Measurements from ENCODE around the gene BCAR1. TPM values are rescaled to one million over a fixed set of nuclear protein-coding genes. Genes with fewer than 3 reads are reported as not detected.
"Not testable (repeated sequence)": the region's sequence is repeated elsewhere in the genome, so short reads cannot be mapped to it uniquely, and the experiment has no call there.

The BCAR1 gene
- total RNA-seq, 6 experiments from 2014 or later, result 29.2 to 108 (median 51.2) TPM

DNA sequence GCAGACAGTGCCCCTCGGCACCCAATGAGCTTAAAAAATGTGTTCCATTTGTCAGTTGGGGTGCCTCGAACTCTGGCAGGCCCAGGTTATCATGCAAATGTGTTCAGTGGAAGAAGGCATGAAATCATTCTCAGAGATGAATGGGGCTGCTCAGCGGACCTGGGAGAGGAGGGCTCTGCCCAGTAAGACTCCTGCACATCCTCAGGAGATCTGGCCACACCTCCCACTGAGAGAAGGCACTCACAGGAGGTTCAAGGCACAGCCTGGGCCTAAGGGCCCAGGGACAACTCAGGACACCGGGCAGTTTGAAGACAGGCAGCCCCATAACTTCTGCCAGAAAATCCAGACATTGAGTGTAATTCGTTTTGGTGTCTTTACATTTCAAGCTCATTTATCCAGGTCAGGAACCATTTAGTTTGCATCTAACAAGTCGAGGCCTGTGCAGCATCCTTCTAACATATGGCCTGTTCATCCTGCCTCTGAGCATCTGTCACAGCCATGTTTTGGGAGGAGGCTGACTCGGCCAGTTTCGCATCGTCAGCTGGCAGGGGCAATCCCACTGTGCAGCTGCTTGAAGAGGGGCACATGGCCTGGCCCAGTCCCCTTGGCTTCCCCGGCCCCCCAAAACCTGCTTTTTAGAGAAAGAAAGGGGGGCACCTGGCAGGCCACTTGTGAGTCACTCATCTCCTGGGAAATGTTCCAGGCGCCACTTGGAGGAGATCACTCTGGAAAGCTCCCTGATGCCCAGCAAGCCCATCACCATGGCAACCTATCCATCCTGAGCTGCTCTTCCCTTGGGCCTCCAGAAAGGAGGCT is 31.2 kb upstream of the BCAR1 start:
- TF ChIP-seq POLR2A (IDR thresholded peaks at IDR 0.05), result no peak
- TF ChIP-seq CTCF (IDR thresholded peaks at IDR 0.05), result no peak
- Histone ChIP-seq H3K4me1 (no peaks in the 10 kb centered on the region), H3K4me3 (no peak overlapping the region), H3K9me3 (no peaks in the 10 kb centered on the region), H3K27me3 (no peaks in the 10 kb centered on the region), H3K36me3 (no peaks in the 10 kb centered on the region), H3K27ac (no peak overlapping the region)
- ATAC-seq, result no peak
- intact Hi-C loops (cut with DNase I), result no loop called here
- DNase-seq, result no peak
- 80% methylated on average over 1 of the region's 11 CpGs for WGBS (ENCODE audit: insufficient coverage, low coverage, low lambda C conversion rate, missing lambda C conversion rate)

- no peaks in the 10 kb centered on the region for H3K9me3 ChIP-seq
- H3K27me3 ChIP-seq, result no peaks in the 10 kb centered on the region
- DNase-seq, result no peak
- no peak overlapping the region for H3K4me3 ChIP-seq
- no CpG with 5 or more reads among the region's 6 CpGs for WGBS (ENCODE audit: insufficient coverage, low coverage, low lambda C conversion rate, missing lambda C conversion rate)
- no peak for ATAC-seq
- TF ChIP-seq POLR2A (IDR thresholded peaks at IDR 0.05), result no peak
- no peak for TF ChIP-seq CTCF (IDR thresholded peaks at IDR 0.05)
- no peaks in the 10 kb centered on the region for H3K36me3 ChIP-seq
- intact Hi-C loops (cut with DNase I), result no loop called here
- no peak overlapping the region for H3K27ac ChIP-seq
- no peaks in the 10 kb centered on the region for H3K4me1 ChIP-seq
Measured at GRCh38 chr16:75281826-75282225, 30.4 kb upstream of the BCAR1 start.

- H3K4me3 ChIP-seq; DNase-seq; ATAC-seq; intact Hi-C loops (cut with DNase I); H3K27me3 ChIP-seq; H3K9me3 ChIP-seq; H3K4me1 ChIP-seq; H3K27ac ChIP-seq; H3K36me3 ChIP-seq: not testable (repeated sequence)
- 80% methylated on average over 1 of the region's 2 CpGs for WGBS (ENCODE audit: insufficient coverage, low coverage, low lambda C conversion rate, missing lambda C conversion rate)
Measured at GRCh38 chr16:75281009-75281408, 29.6 kb upstream of the BCAR1 start.

DNA sequence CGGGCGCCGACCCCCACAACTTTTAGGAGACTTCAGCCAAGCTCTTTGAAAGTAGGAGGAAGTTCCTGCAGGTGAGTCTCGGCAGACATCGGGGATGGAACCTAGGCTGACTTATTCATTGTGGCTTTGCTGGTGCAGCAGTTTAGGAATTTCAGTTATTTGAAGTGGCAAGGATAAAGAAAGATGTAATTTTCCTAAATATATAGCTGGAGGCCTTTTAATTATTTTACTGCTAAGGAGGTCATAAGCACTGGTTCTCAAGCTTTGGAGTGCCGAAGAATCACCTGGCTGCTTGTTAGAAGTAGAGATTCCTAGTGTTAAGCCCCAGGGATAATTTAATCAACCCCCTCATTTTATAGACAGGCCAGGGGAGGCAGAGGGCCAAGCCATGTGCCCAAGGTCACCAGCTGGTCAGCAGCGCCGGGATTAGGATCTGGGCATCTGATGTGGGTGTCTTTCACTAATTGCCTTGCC is 28.9 kb upstream of the BCAR1 start:
- H3K9me3 ChIP-seq, result no peaks in the 10 kb centered on the region
- intact Hi-C loops (cut with DNase I), result no loop called here
- ATAC-seq (peak in 1 of 4 donors; percentile 32), DNase-seq (no peak)
- WGBS (ENCODE audit: insufficient coverage, low coverage, low lambda C conversion rate, missing lambda C conversion rate), result 78% methylated on average over 8 of the region's 8 CpGs
- no peaks in the 10 kb centered on the region for H3K36me3 ChIP-seq
- H3K27ac ChIP-seq, result no peak overlapping the region
- no peaks in the 10 kb centered on the region for H3K4me1 ChIP-seq
- H3K4me3 ChIP-seq, result no peak overlapping the region
- TF ChIP-seq POLR2A (IDR thresholded peaks at IDR 0.05) (no peak), CTCF (IDR thresholded peaks at IDR 0.05) (no peak)
- H3K27me3 ChIP-seq, result no peaks in the 10 kb centered on the region

GRCh38 chr16:75279305-75279704 is 27.9 kb upstream of the BCAR1 start:
- peak in 1 of 3 donors; percentile 47 for DNase-seq
- intact Hi-C loops (cut with DNase I), result no loop called here
- Histone ChIP-seq H3K4me3 (no peak overlapping the region), H3K27me3 (no peaks in the 10 kb centered on the region), H3K27ac (no peak overlapping the region), H3K36me3 (no peaks in the 10 kb centered on the region), H3K9me3 (no peaks in the 10 kb centered on the region), H3K4me1 (no peaks in the 10 kb centered on the region)
- peak; percentile 74 to 89 (median 88) for ATAC-seq
- 41% methylated on average over 6 of the region's 10 CpGs for WGBS (ENCODE audit: insufficient coverage, low coverage, low lambda C conversion rate, missing lambda C conversion rate)
- TF ChIP-seq CTCF (IDR thresholded peaks at IDR 0.05), result no peak
- TF ChIP-seq POLR2A (IDR thresholded peaks at IDR 0.05), result no peak
